ENCODE results near the gene SEMA3C.

SEMA3C gene

GRCh38 chr7:80772347-80772993 lies 146.4 kb downstream of the SEMA3C start (continued):
- TF ChIP-seq ZFP41 (tag by site-specific recombination; IDR thresholded peaks at IDR 0.05; ENCODE audit: borderline replicate concordance) (no peak), RBAK (tag by site-specific recombination; IDR thresholded peaks at IDR 0.05) (no peak), FEZF1 (tag by site-specific recombination; IDR thresholded peaks at IDR 0.05) (peak; percentile 84), ZNF548 (tag by site-specific recombination; IDR thresholded peaks at IDR 0.05) (no peak), OVOL3 (tag by site-specific recombination; IDR thresholded peaks at IDR 0.05) (0 out of 2 replicates have a peak, but pooled peaks have one; percentile 38), ZNF473 (tag by site-specific recombination; IDR thresholded peaks at IDR 0.05) (no peak), ZNF677 (tag by site-specific recombination; IDR thresholded peaks at IDR 0.05) (no peak), ATF2 (tag by site-specific recombination; IDR thresholded peaks at IDR 0.05; ENCODE audit: low read depth) (peak; percentile 5; the same call in 1 of the 2 replicates), ZNF26 (tag by site-specific recombination; IDR thresholded peaks at IDR 0.05) (no peak), ZNF280D (tag by site-specific recombination; IDR thresholded peaks at IDR 0.05) (no peak), ZNF530 (tag by site-specific recombination; IDR thresholded peaks at IDR 0.05; ENCODE audit: low read depth) (no peak), ZNF529 (tag by site-specific recombination; IDR thresholded peaks at IDR 0.05; ENCODE audit: insufficient replicate concordance) (no peak), ZNF658 (tag by site-specific recombination; IDR thresholded peaks at IDR 0.05) (no peak), KLF10 (tag by site-specific recombination; IDR thresholded peaks at IDR 0.05) (peak; percentile 40; the same call in 1 of the 2 replicates), ZSCAN18 (tag by site-specific recombination; IDR thresholded peaks at IDR 0.05) (no peak), ZNF404 (tag by site-specific recombination; IDR thresholded peaks at IDR 0.05) (no peak), KLF17 (tag by site-specific recombination; IDR thresholded peaks at IDR 0.05) (no peak), ZSCAN4 (tag by site-specific recombination; IDR thresholded peaks at IDR 0.05) (no peak), YY2 (tag by site-specific recombination; IDR thresholded peaks at IDR 0.05) (no peak), ZNF664 (tag by site-specific recombination; IDR thresholded peaks at IDR 0.05) (no peak), ZNF354C (tag by site-specific recombination; IDR thresholded peaks at IDR 0.05; ENCODE audit: borderline replicate concordance, low read depth) (no peak), ZNF513 (tag by site-specific recombination; IDR thresholded peaks at IDR 0.05) (no peak), ZNF335 (tag by site-specific recombination; conservative IDR thresholded peaks at IDR 0.05) (peak; percentile 39; the same call in 1 of the 2 replicates), TCF7L2 (IDR thresholded peaks at IDR 0.05; ENCODE audit: borderline replicate concordance, low read depth, low read length) (peak; percentile 56; the same call in 1 of the 2 replicates), ZNF394 (tag by site-specific recombination; IDR thresholded peaks at IDR 0.05; ENCODE audit: borderline replicate concordance) (no peak), ZNF2 (tag by site-specific recombination; IDR thresholded peaks at IDR 0.05) (0 out of 2 replicates have a peak, but pooled peaks have one; percentile 56)
